ENCODE measurements around the gene B4GALNT2.

DNA sequence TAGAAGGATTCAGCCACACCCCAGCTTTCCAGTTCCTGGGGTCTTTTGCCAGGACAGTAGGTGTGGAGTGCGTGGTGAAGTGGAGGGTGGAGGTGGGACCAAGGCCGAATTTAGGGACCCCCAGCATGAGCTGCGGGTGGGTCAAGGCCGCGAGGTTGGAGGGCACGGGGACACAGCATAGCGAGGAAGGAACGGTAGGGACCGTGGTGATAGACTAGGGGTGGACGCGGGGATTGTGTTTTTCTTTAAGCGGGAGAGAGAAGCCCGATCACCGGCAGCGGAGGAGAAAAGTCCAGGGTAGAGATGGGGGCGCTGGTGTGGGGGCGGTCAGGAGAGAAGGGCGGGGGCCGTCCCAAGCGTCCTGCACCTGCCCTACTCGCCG, 261 bp upstream of the B4GALNT2 start:
- TF ChIP-seq RFX5 (IDR thresholded peaks at IDR 0.05) (no peak), HDAC2 (IDR thresholded peaks at IDR 0.05) (no peak), POLR2AphosphoS2 (conservative IDR thresholded peaks at IDR 0.05; ENCODE audit: low read length) (no peak), ZFP36 (IDR thresholded peaks at IDR 0.05; ENCODE audit: borderline replicate concordance, partially characterized antibody) (no peak), CEBPB (IDR thresholded peaks at IDR 0.05) (no peak), KDM1A (IDR thresholded peaks at IDR 0.05; ENCODE audit: low read depth) (no peak), MYC (IDR thresholded peaks at IDR 0.05; ENCODE audit: borderline replicate concordance, low read length) (no peak), JUNB (IDR thresholded peaks at IDR 0.05) (no peak), MAFK (IDR thresholded peaks at IDR 0.05; ENCODE audit: partially characterized antibody) (no peak)
- TF ChIP-seq, protein P1, sequence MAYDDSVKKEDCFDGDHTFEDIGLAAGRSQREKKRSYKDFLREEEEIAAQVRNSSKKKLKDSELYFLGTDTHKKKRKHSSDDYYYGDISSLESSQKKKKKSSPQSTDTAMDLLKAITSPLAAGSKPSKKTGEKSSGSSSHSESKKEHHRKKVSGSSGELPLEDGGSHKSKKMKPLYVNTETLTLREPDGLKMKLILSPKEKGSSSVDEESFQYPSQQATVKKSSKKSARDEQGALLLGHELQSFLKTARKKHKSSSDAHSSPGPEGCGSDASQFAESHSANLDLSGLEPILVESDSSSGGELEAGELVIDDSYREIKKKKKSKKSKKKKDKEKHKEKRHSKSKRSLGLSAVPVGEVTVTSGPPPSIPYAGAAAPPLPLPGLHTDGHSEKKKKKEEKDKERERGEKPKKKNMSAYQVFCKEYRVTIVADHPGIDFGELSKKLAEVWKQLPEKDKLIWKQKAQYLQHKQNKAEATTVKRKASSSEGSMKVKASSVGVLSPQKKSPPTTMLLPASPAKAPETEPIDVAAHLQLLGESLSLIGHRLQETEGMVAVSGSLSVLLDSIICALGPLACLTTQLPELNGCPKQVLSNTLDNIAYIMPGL (CRISPR knock-in tag; IDR thresholded peaks at IDR 0.05; ENCODE audit: borderline replicate concordance): no peak
- TF ChIP-seq, protein P2, sequence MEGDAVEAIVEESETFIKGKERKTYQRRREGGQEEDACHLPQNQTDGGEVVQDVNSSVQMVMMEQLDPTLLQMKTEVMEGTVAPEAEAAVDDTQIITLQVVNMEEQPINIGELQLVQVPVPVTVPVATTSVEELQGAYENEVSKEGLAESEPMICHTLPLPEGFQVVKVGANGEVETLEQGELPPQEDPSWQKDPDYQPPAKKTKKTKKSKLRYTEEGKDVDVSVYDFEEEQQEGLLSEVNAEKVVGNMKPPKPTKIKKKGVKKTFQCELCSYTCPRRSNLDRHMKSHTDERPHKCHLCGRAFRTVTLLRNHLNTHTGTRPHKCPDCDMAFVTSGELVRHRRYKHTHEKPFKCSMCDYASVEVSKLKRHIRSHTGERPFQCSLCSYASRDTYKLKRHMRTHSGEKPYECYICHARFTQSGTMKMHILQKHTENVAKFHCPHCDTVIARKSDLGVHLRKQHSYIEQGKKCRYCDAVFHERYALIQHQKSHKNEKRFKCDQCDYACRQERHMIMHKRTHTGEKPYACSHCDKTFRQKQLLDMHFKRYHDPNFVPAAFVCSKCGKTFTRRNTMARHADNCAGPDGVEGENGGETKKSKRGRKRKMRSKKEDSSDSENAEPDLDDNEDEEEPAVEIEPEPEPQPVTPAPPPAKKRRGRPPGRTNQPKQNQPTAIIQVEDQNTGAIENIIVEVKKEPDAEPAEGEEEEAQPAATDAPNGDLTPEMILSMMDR (IDR thresholded peaks at IDR 0.05): no peak

Data from A549 (cell line).